GM12891 (cell line): ENCODE measurements around the gene SRP54.

ENCODE experiments used
- PAX5 ChIP-seq: IDR thresholded peaks from 2 replicates; pipeline ENCODE4 v1.6.1; 2011; ENCODE audit warnings: low read length, moderate library complexity, mild to moderate bottlenecking; ENCODE audit not compliant: insufficient read depth, severe bottlenecking
- POLR2A ChIP-seq: IDR thresholded peaks from 2 replicates; pipeline ENCODE4 v1.6.1; 2011; ENCODE audit warnings: low read depth, low read length, control low read depth
- POLR2AphosphoS5 ChIP-seq: IDR thresholded peaks from 2 replicates; pipeline ENCODE4 v1.6.1; 2011; ENCODE audit warnings: low read depth, low read length, control low read depth
- POU2F2 ChIP-seq: IDR thresholded peaks from 2 replicates; pipeline ENCODE4 v1.6.1; 2011; ENCODE audit warnings: low read depth, mild to moderate bottlenecking, control low read depth, low read length, moderate library complexity
- SPI1 ChIP-seq: IDR thresholded peaks from 2 replicates; pipeline ENCODE4 v1.6.1; 2011; ENCODE audit warnings: low read depth, low read length, control low read depth
- TAF1 ChIP-seq: IDR thresholded peaks from 2 replicates; pipeline ENCODE4 v1.6.1; 2011; ENCODE audit warnings: low read depth, low read length, control low read depth

- no peak for TF ChIP-seq POLR2A
- no peak for TF ChIP-seq TAF1
- no peak for TF ChIP-seq SPI1
- TF ChIP-seq POLR2AphosphoS5, result no peak
- no peak for TF ChIP-seq POU2F2
- no peak for TF ChIP-seq PAX5
Measured at GRCh38 chr14:34935488-34935887, 47.3 kb upstream of the SRP54 start.
